ENCODE results near the gene HELQ. TPM values are rescaled to one million over a fixed set of nuclear protein-coding genes. Genes with fewer than 3 reads are reported as not detected.

The HELQ gene
- total RNA-seq, 1 donor from 2014 or later: 15.7 TPM

GRCh38 chr4:83473423-83473822 lies 17.8 kb upstream of the HELQ start:
- no peaks in the 10 kb centered on the region for H3K9me3 Mint-ChIP-seq
- H3K4me1 Mint-ChIP-seq: no peaks in the 10 kb centered on the region
- no peak overlapping the region for H3K4me3 Mint-ChIP-seq
- H3K36me3 Mint-ChIP-seq (ENCODE audit: low read depth): peaks cover 9% of the 10 kb centered on the region
- DNase-seq (ENCODE audit: low read depth, low spot score): no peak
- TF ChIP-seq, protein P1, sequence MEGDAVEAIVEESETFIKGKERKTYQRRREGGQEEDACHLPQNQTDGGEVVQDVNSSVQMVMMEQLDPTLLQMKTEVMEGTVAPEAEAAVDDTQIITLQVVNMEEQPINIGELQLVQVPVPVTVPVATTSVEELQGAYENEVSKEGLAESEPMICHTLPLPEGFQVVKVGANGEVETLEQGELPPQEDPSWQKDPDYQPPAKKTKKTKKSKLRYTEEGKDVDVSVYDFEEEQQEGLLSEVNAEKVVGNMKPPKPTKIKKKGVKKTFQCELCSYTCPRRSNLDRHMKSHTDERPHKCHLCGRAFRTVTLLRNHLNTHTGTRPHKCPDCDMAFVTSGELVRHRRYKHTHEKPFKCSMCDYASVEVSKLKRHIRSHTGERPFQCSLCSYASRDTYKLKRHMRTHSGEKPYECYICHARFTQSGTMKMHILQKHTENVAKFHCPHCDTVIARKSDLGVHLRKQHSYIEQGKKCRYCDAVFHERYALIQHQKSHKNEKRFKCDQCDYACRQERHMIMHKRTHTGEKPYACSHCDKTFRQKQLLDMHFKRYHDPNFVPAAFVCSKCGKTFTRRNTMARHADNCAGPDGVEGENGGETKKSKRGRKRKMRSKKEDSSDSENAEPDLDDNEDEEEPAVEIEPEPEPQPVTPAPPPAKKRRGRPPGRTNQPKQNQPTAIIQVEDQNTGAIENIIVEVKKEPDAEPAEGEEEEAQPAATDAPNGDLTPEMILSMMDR (conservative IDR thresholded peaks at IDR 0.05): no peak
- H3K27ac Mint-ChIP-seq (ENCODE audit: unreplicated experiment): no peak overlapping the region
- H3K27me3 Mint-ChIP-seq (ENCODE audit: low read depth): no peaks in the 10 kb centered on the region

DNA sequence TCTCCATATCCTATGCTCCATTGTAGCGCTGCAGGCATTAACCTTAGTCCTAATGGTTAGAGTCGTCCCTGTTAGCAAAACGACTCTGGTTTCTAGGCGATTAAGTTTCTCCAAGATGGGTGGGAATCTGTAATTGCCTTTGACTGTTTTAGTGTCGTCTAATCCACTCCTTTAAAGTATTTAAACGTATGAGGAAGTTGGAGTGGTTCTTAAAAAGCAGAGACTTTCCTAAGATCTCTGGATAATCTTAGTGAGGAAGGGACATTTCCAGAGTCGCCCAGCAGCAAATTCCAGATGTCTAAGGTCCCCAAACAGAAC lies 520 bp upstream of the HELQ start:
- TF ChIP-seq, protein P1 (conservative IDR thresholded peaks at IDR 0.05): no peak
- Mint-ChIP-seq H3K4me3 (peak overlapping the region; percentile 98), H3K4me1 (peaks cover 30% of the 10 kb centered on the region), H3K36me3 (ENCODE audit: low read depth) (peaks cover 8% of the 10 kb centered on the region), H3K27me3 (ENCODE audit: low read depth) (no peaks in the 10 kb centered on the region), H3K27ac (ENCODE audit: unreplicated experiment) (peak overlapping the region; percentile 99), H3K9me3 (no peaks in the 10 kb centered on the region)
- no peak for DNase-seq (ENCODE audit: low read depth, low spot score)

GRCh38 chr4:83454686-83455085 lies 937 bp downstream of the HELQ start:
- Mint-ChIP-seq H3K36me3 (ENCODE audit: low read depth) (peaks cover 8% of the 10 kb centered on the region), H3K4me1 (peaks cover 34% of the 10 kb centered on the region), H3K27me3 (ENCODE audit: low read depth) (no peaks in the 10 kb centered on the region), H3K9me3 (no peaks in the 10 kb centered on the region), H3K4me3 (peak overlapping the region; percentile 98), H3K27ac (ENCODE audit: unreplicated experiment) (no peak overlapping the region)
- TF ChIP-seq, protein P1 (conservative IDR thresholded peaks at IDR 0.05): no peak
- DNase-seq (ENCODE audit: low read depth, low spot score): no peak

- Mint-ChIP-seq H3K4me3 (no peak overlapping the region), H3K27ac (ENCODE audit: unreplicated experiment) (no peak overlapping the region), H3K9me3 (no peaks in the 10 kb centered on the region), H3K27me3 (ENCODE audit: low read depth) (no peaks in the 10 kb centered on the region), H3K36me3 (ENCODE audit: low read depth) (peaks cover 5% of the 10 kb centered on the region), H3K4me1 (peaks cover 4% of the 10 kb centered on the region)
- DNase-seq (ENCODE audit: low read depth, low spot score): no peak
- TF ChIP-seq, protein P1 (conservative IDR thresholded peaks at IDR 0.05): no peak
Observed at GRCh38 chr4:83449009-83449408, 6.6 kb downstream of the HELQ start.

DNA sequence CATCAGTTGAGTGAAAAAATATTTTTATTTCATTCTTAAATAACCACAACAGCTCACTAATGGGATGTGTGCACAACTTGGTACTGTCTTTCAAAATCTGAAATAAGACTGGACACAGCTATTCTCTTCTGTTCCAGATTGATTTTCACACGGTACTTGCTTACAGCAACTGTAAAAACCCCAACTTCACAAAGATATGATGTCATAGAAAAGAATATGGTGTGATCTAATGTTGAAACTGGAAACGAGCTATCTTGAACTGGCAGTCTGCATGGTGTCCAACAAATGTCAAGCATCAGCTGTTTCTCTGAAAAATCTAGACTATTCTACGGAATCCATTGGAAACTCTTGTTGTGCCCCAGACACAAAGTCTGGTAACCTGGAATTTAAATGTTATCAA lies 14.7 kb downstream of the HELQ start:
- Mint-ChIP-seq H3K9me3 (no peaks in the 10 kb centered on the region), H3K27me3 (ENCODE audit: low read depth) (no peaks in the 10 kb centered on the region), H3K4me1 (no peaks in the 10 kb centered on the region), H3K4me3 (no peak overlapping the region), H3K27ac (ENCODE audit: unreplicated experiment) (no peak overlapping the region), H3K36me3 (ENCODE audit: low read depth) (no peaks in the 10 kb centered on the region)
- TF ChIP-seq, protein P1 (conservative IDR thresholded peaks at IDR 0.05): no peak
- no peak for DNase-seq (ENCODE audit: low read depth, low spot score)

Measured in neural crest cell (in vitro differentiated cells).